Measurements from ENCODE around the gene NR6A1.

The NR6A1 gene

GRCh38 chr9:124502711-124503702, 268.1 kb downstream of the NR6A1 start:
- no peak for DNase-seq
- H3K27ac ChIP-seq (ENCODE audit: insufficient read depth, low read length, poor library complexity, severe bottlenecking): no peak overlapping the region

GRCh38 chr9:124501771-124502320, 269.3 kb downstream of the NR6A1 start:
- Histone ChIP-seq H3K27me3 (replicated peaks; ENCODE audit: control insufficient read depth, insufficient read depth, low read length, poor library complexity, severe bottlenecking) (peaks cover 10% of the 10 kb centered on the region), H3K36me3 (ENCODE audit: control insufficient read depth, insufficient read depth, low read length) (no peaks in the 10 kb centered on the region), H3K4me1 (ENCODE audit: control insufficient read depth, insufficient read depth, low read length, poor library complexity, severe bottlenecking) (peaks cover 9% of the 10 kb centered on the region), H3K4me3 (ENCODE audit: insufficient read depth, low read depth, low read length, poor library complexity, severe bottlenecking) (no peak overlapping the region), H3K27ac (ENCODE audit: insufficient read depth, low read length, poor library complexity, severe bottlenecking) (no peak overlapping the region), H3K9me3 (ENCODE audit: control insufficient read depth, low read length) (no peaks in the 10 kb centered on the region)
- no peak for DNase-seq

More at GRCh38 chr9:124502711-124503702, 268.1 kb downstream of the NR6A1 start:
- peaks cover 9% of the 10 kb centered on the region for H3K4me1 ChIP-seq (ENCODE audit: control insufficient read depth, insufficient read depth, low read length, poor library complexity, severe bottlenecking)
- no peaks in the 10 kb centered on the region for H3K36me3 ChIP-seq (ENCODE audit: control insufficient read depth, insufficient read depth, low read length)
- H3K27me3 ChIP-seq (replicated peaks; ENCODE audit: control insufficient read depth, insufficient read depth, low read length, poor library complexity, severe bottlenecking): peaks cover 10% of the 10 kb centered on the region
- H3K4me3 ChIP-seq (ENCODE audit: insufficient read depth, low read depth, low read length, poor library complexity, severe bottlenecking): no peak overlapping the region
- H3K9me3 ChIP-seq (ENCODE audit: control insufficient read depth, low read length): no peaks in the 10 kb centered on the region

GRCh38 chr9:124500796-124501611, 270.1 kb downstream of the NR6A1 start:
- no peak overlapping the region for H3K27ac ChIP-seq (ENCODE audit: insufficient read depth, low read length, poor library complexity, severe bottlenecking)
- no peak overlapping the region for H3K4me3 ChIP-seq (ENCODE audit: insufficient read depth, low read depth, low read length, poor library complexity, severe bottlenecking)
- H3K9me3 ChIP-seq (ENCODE audit: control insufficient read depth, low read length): no peaks in the 10 kb centered on the region
- peaks cover 10% of the 10 kb centered on the region for H3K27me3 ChIP-seq (replicated peaks; ENCODE audit: control insufficient read depth, insufficient read depth, low read length, poor library complexity, severe bottlenecking)
- no peak for DNase-seq
- H3K4me1 ChIP-seq (ENCODE audit: control insufficient read depth, insufficient read depth, low read length, poor library complexity, severe bottlenecking): peaks cover 9% of the 10 kb centered on the region
- H3K36me3 ChIP-seq (ENCODE audit: control insufficient read depth, insufficient read depth, low read length): no peaks in the 10 kb centered on the region

- H3K27me3 ChIP-seq (replicated peaks; ENCODE audit: control insufficient read depth, insufficient read depth, low read length, poor library complexity, severe bottlenecking): peaks cover 10% of the 10 kb centered on the region
These were observed 270.9 kb downstream of the NR6A1 start for GRCh38 chr9:124500028-124500795.

GRCh38 chr9:124499216-124499615, 271.9 kb downstream of the NR6A1 start:
- Histone ChIP-seq H3K4me1 (ENCODE audit: control insufficient read depth, insufficient read depth, low read length, poor library complexity, severe bottlenecking) (peaks cover 12% of the 10 kb centered on the region), H3K36me3 (ENCODE audit: control insufficient read depth, insufficient read depth, low read length) (no peaks in the 10 kb centered on the region), H3K9me3 (ENCODE audit: control insufficient read depth, low read length) (no peaks in the 10 kb centered on the region), H3K27ac (ENCODE audit: insufficient read depth, low read length, poor library complexity, severe bottlenecking) (no peak overlapping the region), H3K4me3 (ENCODE audit: insufficient read depth, low read depth, low read length, poor library complexity, severe bottlenecking) (no peak overlapping the region), H3K27me3 (replicated peaks; ENCODE audit: control insufficient read depth, insufficient read depth, low read length, poor library complexity, severe bottlenecking) (peaks cover 8% of the 10 kb centered on the region)
- no peak for DNase-seq

More at GRCh38 chr9:124500028-124500795, 270.9 kb downstream of the NR6A1 start:
- H3K4me3 ChIP-seq (ENCODE audit: insufficient read depth, low read depth, low read length, poor library complexity, severe bottlenecking): no peak overlapping the region
- peaks cover 13% of the 10 kb centered on the region for H3K4me1 ChIP-seq (ENCODE audit: control insufficient read depth, insufficient read depth, low read length, poor library complexity, severe bottlenecking)
- no peak overlapping the region for H3K27ac ChIP-seq (ENCODE audit: insufficient read depth, low read length, poor library complexity, severe bottlenecking)
- DNase-seq: no peak
- H3K36me3 ChIP-seq (ENCODE audit: control insufficient read depth, insufficient read depth, low read length): no peaks in the 10 kb centered on the region
- no peaks in the 10 kb centered on the region for H3K9me3 ChIP-seq (ENCODE audit: control insufficient read depth, low read length)

- Histone ChIP-seq H3K4me1 (ENCODE audit: control insufficient read depth, insufficient read depth, low read length, poor library complexity, severe bottlenecking) (peaks cover 6% of the 10 kb centered on the region), H3K36me3 (ENCODE audit: control insufficient read depth, insufficient read depth, low read length) (no peaks in the 10 kb centered on the region), H3K27me3 (replicated peaks; ENCODE audit: control insufficient read depth, insufficient read depth, low read length, poor library complexity, severe bottlenecking) (peaks cover 2% of the 10 kb centered on the region), H3K27ac (ENCODE audit: insufficient read depth, low read length, poor library complexity, severe bottlenecking) (no peak overlapping the region), H3K4me3 (ENCODE audit: insufficient read depth, low read depth, low read length, poor library complexity, severe bottlenecking) (no peak overlapping the region), H3K9me3 (ENCODE audit: control insufficient read depth, low read length) (no peaks in the 10 kb centered on the region)
- no peak for DNase-seq
These were observed 272.5 kb downstream of the NR6A1 start for GRCh38 chr9:124498499-124499146.

- H3K36me3 ChIP-seq (ENCODE audit: control insufficient read depth, insufficient read depth, low read length): no peaks in the 10 kb centered on the region
- no peaks in the 10 kb centered on the region for H3K27me3 ChIP-seq (replicated peaks; ENCODE audit: control insufficient read depth, insufficient read depth, low read length, poor library complexity, severe bottlenecking)
- no peak overlapping the region for H3K4me3 ChIP-seq (ENCODE audit: insufficient read depth, low read depth, low read length, poor library complexity, severe bottlenecking)
- peaks cover 4% of the 10 kb centered on the region for H3K4me1 ChIP-seq (ENCODE audit: control insufficient read depth, insufficient read depth, low read length, poor library complexity, severe bottlenecking)
- no peaks in the 10 kb centered on the region for H3K9me3 ChIP-seq (ENCODE audit: control insufficient read depth, low read length)
- no peak for DNase-seq
- H3K27ac ChIP-seq (ENCODE audit: insufficient read depth, low read length, poor library complexity, severe bottlenecking): no peak overlapping the region
These were observed 273.1 kb downstream of the NR6A1 start for GRCh38 chr9:124498040-124498439.

- Histone ChIP-seq H3K27ac (ENCODE audit: insufficient read depth, low read length, poor library complexity, severe bottlenecking) (no peak overlapping the region), H3K27me3 (replicated peaks; ENCODE audit: control insufficient read depth, insufficient read depth, low read length, poor library complexity, severe bottlenecking) (no peaks in the 10 kb centered on the region), H3K36me3 (ENCODE audit: control insufficient read depth, insufficient read depth, low read length) (no peaks in the 10 kb centered on the region), H3K4me3 (ENCODE audit: insufficient read depth, low read depth, low read length, poor library complexity, severe bottlenecking) (no peak overlapping the region), H3K4me1 (ENCODE audit: control insufficient read depth, insufficient read depth, low read length, poor library complexity, severe bottlenecking) (peaks cover 4% of the 10 kb centered on the region), H3K9me3 (ENCODE audit: control insufficient read depth, low read length) (no peaks in the 10 kb centered on the region)
- no peak for DNase-seq
These were observed 273.7 kb downstream of the NR6A1 start for GRCh38 chr9:124497441-124497840.

- H3K4me1 ChIP-seq (ENCODE audit: control insufficient read depth, insufficient read depth, low read length, poor library complexity, severe bottlenecking): peaks cover 4% of the 10 kb centered on the region
- no peaks in the 10 kb centered on the region for H3K36me3 ChIP-seq (ENCODE audit: control insufficient read depth, insufficient read depth, low read length)
- no peaks in the 10 kb centered on the region for H3K27me3 ChIP-seq (replicated peaks; ENCODE audit: control insufficient read depth, insufficient read depth, low read length, poor library complexity, severe bottlenecking)
- H3K27ac ChIP-seq (ENCODE audit: insufficient read depth, low read length, poor library complexity, severe bottlenecking): no peak overlapping the region
- no peak for DNase-seq
- H3K4me3 ChIP-seq (ENCODE audit: insufficient read depth, low read depth, low read length, poor library complexity, severe bottlenecking): no peak overlapping the region
- H3K9me3 ChIP-seq (ENCODE audit: control insufficient read depth, low read length): no peaks in the 10 kb centered on the region
These were observed 274.6 kb downstream of the NR6A1 start for GRCh38 chr9:124496463-124496862.

All from effector memory CD4-positive, alpha-beta T cell (primary cell).